Measurements from ENCODE around the gene CEP95. TPM values are rescaled to one million over a fixed set of nuclear protein-coding genes. Genes with fewer than 3 reads are reported as not detected.
"Not testable (repeated sequence)": the region's sequence is repeated elsewhere in the genome, so short reads cannot be mapped to it uniquely, and the experiment has no call there.

The CEP95 gene
- polyA plus RNA-seq, 3 donors, result 4.6 to 42.1 (median 5.0) TPM

GRCh38 chr17:64466019-64466735 is 40.6 kb upstream of the CEP95 start:
- Histone ChIP-seq H3K4me2 (replicated peaks; ENCODE audit: extremely low read depth, low read length, poor library complexity, severe bottlenecking) (no peak overlapping the region), H3K4me1 (ENCODE audit: control insufficient read depth in 1 of 2, insufficient read depth in 2 of 2, low read length in 2 of 2) (no peaks in the 10 kb centered on the region), H3K9me3 (replicated peaks in 1 of 2; ENCODE audit: control insufficient read depth in 1 of 2, insufficient read depth in 1 of 2, low read length in 2 of 2) (no peaks in the 10 kb centered on the region), H3K27ac (ENCODE audit: low read depth in 1 of 2, low read length in 2 of 2) (peak overlapping the region in 1 of 2 donors; percentile 41), H3K79me2 (ENCODE audit: insufficient read depth, low read length) (no peaks in the 10 kb centered on the region), H2AFZ (ENCODE audit: insufficient read depth, low read depth, low read length, poor library complexity, severe bottlenecking) (no peak overlapping the region), H3K27me3 (ENCODE audit: control insufficient read depth in 2 of 2, insufficient read depth in 2 of 2, low read length in 2 of 2) (no peaks in the 10 kb centered on the region), H4K20me1 (ENCODE audit: insufficient read depth, low read length) (peaks cover 4% of the 10 kb centered on the region), H3K4me3 (replicated peaks in 1 of 3; ENCODE audit: low read depth in 2 of 3, low read length in 3 of 3) (no peak overlapping the region), H3K9ac (ENCODE audit: insufficient read depth, low read length, poor library complexity, severe bottlenecking) (no peak overlapping the region), H3K36me3 (replicated peaks in 1 of 2; ENCODE audit: control insufficient read depth in 1 of 2, insufficient read depth in 2 of 2, low read length in 2 of 2) (peaks cover 76 to 98% of the 10 kb centered on the region in 2 donors)
- peaks cover 80 to 97% of the 10 kb centered on the region in 2 donors for H3K36me3 Mint-ChIP-seq
- H3K27me3 Mint-ChIP-seq (ENCODE audit: low read depth in 3 of 3), result no peaks in the 10 kb centered on the region
- TF ChIP-seq CTCF (IDR thresholded peaks at IDR 0.05), result no peak
- 100% methylated on average over 3 of the region's 9 CpGs for WGBS (ENCODE audit: insufficient coverage)
- peak overlapping the region in 3 of 7 donors; percentile 5 to 36 (median 23) for H3K27ac Mint-ChIP-seq
- no peak overlapping the region for H3K4me3 Mint-ChIP-seq
- intact Hi-C loops (cut with micrococcal nuclease), result no loop called here
- H3K9me3 Mint-ChIP-seq, result no peaks in the 10 kb centered on the region
- H3K4me1 Mint-ChIP-seq, result no peaks in the 10 kb centered on the region
- no peak for DNase-seq

GRCh38 chr17:64466834-64467233 is 39.9 kb upstream of the CEP95 start:
- DNase-seq; H2AFZ ChIP-seq (ENCODE audit: insufficient read depth, low read depth, low read length, poor library complexity, severe bottlenecking); H3K27me3 Mint-ChIP-seq (ENCODE audit: low read depth in 3 of 3); H3K79me2 ChIP-seq (ENCODE audit: insufficient read depth, low read length); H4K20me1 ChIP-seq (ENCODE audit: insufficient read depth, low read length); H3K4me1 ChIP-seq (ENCODE audit: control insufficient read depth in 1 of 2, insufficient read depth in 2 of 2, low read length in 2 of 2); H3K9me3 Mint-ChIP-seq; H3K27me3 ChIP-seq (ENCODE audit: control insufficient read depth in 2 of 2, insufficient read depth in 2 of 2, low read length in 2 of 2); intact Hi-C loops (cut with micrococcal nuclease); H3K4me3 ChIP-seq (replicated peaks in 1 of 3; ENCODE audit: low read depth in 2 of 3, low read length in 3 of 3); H3K4me2 ChIP-seq (replicated peaks; ENCODE audit: extremely low read depth, low read length, poor library complexity, severe bottlenecking); H3K4me1 Mint-ChIP-seq; H3K4me3 Mint-ChIP-seq; H3K27ac ChIP-seq (ENCODE audit: low read depth in 1 of 2, low read length in 2 of 2); H3K9me3 ChIP-seq (replicated peaks in 1 of 2; ENCODE audit: control insufficient read depth in 1 of 2, insufficient read depth in 1 of 2, low read length in 2 of 2); H3K9ac ChIP-seq (ENCODE audit: insufficient read depth, low read length, poor library complexity, severe bottlenecking): not testable (repeated sequence)
- no CpG with 5 or more reads among the region's 1 CpG for WGBS (ENCODE audit: insufficient coverage)
- H3K36me3 Mint-ChIP-seq, result peaks cover 81 to 97% of the 10 kb centered on the region in 2 donors
- peak overlapping the region in 3 of 7 donors; percentile 2 to 79 (median 61) for H3K27ac Mint-ChIP-seq
- H3K36me3 ChIP-seq (replicated peaks in 1 of 2; ENCODE audit: control insufficient read depth in 1 of 2, insufficient read depth in 2 of 2, low read length in 2 of 2), result peaks cover 77 to 98% of the 10 kb centered on the region in 2 donors

Measured in CD14-positive monocyte (primary cell).